Stimulated activated memory B cell treated with anti-CD40 and anti-IgM and Interleukin-4, amounts not matched to agents 10 μg/mL and 1 μg/mL and 100 μg/mL, for 72 hours (primary cell): ENCODE results near the gene CAMK1.

ENCODE experiments used
- ATAC-seq: fragments of 150-1000 bp; cut with Tn5 transposase; 2 replicates; pipeline ENCODE4 v1.10.0; 2021
- H3K27ac Mint-ChIP-seq: one replicate; pipeline ENCODE4 v1.8.0; 2022; ENCODE audit warnings: mild to moderate bottlenecking, mixed read lengths
- H3K27me3 Mint-ChIP-seq: one replicate; pipeline ENCODE4 v1.8.0; 2022; ENCODE audit warnings: mixed read lengths
- H3K36me3 Mint-ChIP-seq: one replicate; pipeline ENCODE4 v1.8.0; 2022; ENCODE audit warnings: mixed read lengths
- H3K4me1 Mint-ChIP-seq: one replicate; pipeline ENCODE4 v1.8.0; 2022; ENCODE audit warnings: mixed read lengths
- H3K4me3 Mint-ChIP-seq: one replicate; pipeline ENCODE4 v1.8.0; 2022; ENCODE audit warnings: mild to moderate bottlenecking, moderate library complexity, mixed read lengths
- H3K9me3 Mint-ChIP-seq: one replicate; pipeline ENCODE4 v1.8.0; 2022; ENCODE audit warnings: mixed read lengths

Gene CAMK1

DNA sequence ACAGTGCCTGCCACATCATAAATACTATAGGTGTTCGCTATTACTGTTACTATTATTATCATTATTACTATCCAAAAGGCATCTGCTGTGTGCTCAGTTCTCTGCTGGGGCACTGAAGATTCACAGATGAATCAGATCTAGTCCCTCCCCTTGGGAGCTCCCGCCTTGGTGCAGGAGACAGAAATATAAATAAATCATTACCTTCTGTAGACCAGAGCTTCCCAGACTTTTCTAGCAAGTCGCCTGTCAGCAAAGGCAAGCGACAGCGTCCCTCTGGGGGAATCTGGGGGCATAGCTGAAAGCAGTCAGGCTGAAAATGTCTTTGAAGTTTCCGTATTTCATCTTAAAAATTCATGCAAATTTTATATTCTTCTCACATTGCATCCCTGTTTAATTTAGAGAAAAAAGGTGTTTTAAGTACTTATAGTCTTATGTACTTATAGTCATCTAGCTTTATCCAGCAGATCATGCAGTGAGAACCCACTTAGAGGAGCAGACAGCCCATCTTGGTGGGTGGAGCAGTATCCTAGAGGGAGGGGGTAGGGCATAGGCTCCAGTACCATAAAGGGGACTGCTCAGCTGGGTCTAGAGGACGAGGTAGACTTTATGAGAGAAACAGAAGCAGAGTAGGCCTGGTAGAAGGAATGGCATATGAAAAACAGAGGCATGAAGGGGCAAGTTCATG is 48.6 kb downstream of the CAMK1 start:
- no peaks in the 10 kb centered on the region for H3K27me3 Mint-ChIP-seq
- H3K9me3 Mint-ChIP-seq: no peaks in the 10 kb centered on the region
- H3K27ac Mint-ChIP-seq: peak overlapping the region; percentile 17
- no peaks in the 10 kb centered on the region for H3K36me3 Mint-ChIP-seq
- peaks cover 8% of the 10 kb centered on the region for H3K4me1 Mint-ChIP-seq
- H3K4me3 Mint-ChIP-seq: no peak overlapping the region
- peak; percentile 36 for ATAC-seq

DNA sequence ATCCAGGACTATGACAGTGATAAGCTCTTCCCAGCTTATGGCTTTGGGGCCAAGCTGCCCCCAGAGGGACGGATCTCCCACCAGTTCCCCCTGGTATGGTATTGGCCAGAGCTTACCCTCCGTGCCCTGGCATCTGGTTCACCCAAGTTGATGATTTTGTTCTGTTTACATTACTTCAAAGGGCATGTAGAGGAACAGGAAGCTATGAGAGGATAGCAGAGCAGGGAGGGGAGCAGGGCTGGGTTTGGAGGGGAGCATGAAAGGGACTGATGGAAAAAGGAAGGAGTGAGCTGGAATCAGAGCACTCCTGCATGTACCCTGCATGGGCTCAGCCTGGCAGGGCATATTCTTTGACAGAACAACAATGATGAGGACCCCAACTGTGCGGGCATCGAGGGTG is 51.6 kb downstream of the CAMK1 start:
- Mint-ChIP-seq H3K27ac (no peak overlapping the region), H3K4me3 (no peak overlapping the region), H3K4me1 (peaks cover 8% of the 10 kb centered on the region), H3K9me3 (no peaks in the 10 kb centered on the region), H3K27me3 (no peaks in the 10 kb centered on the region), H3K36me3 (no peaks in the 10 kb centered on the region)
- no peak for ATAC-seq

DNA sequence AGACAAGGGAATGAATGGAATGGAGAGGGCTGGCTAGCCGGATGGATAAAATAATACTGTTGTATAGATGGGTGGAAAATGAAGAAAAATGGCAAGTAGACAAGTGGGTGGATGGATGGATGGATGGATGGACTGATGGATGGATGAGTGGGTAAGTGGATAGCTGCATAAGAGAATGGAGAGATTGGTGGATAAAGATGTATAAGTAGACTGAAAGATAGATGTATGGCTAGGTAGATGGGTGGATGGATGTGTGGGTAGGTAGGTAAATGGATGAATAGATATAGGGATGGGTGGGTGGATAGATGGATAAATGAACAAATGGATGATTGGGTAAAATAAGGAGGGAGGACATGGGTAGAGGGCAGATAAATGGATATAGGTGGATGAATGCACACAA is 52.2 kb downstream of the CAMK1 start:
- H3K9me3 Mint-ChIP-seq: no peaks in the 10 kb centered on the region
- H3K4me3 Mint-ChIP-seq: no peak overlapping the region
- H3K4me1 Mint-ChIP-seq: peaks cover 8% of the 10 kb centered on the region
- no peaks in the 10 kb centered on the region for H3K36me3 Mint-ChIP-seq
- no peak overlapping the region for H3K27ac Mint-ChIP-seq
- H3K27me3 Mint-ChIP-seq: no peaks in the 10 kb centered on the region
- no peak for ATAC-seq

DNA sequence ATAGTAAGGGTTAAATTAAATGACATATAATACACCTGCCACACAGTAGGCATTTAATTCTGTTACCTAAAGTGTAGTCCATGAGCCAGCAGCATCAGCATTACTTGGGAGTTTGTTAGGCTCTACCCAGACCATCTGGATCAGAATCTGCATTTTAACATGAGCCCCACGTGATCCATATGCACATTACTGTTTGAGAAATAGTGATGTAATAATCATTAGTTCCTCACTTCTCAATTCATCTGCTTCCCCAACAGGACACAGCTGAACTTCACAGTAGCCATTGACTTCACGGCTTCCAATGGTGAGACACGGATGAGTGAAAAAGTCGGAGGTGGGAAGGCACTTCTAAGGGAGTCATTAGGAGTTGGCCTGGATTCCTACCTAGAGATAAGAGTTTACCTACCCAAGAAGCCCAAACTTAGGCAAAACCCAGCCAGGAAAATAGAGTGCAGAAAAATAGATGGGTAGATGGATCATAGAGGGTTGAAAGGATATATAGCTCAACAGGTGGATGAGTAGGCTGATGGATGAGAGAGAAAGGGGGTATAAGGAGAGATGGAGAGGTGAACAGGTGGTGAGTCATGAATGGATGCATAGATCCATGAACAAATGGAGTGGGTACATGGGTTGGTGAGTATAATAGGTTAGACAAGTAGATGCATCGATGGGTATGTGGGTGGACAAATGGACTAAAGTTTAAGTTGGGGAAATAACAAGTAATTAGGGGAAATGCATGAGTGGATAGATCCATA is 52.8 kb downstream of the CAMK1 start:
- no peak overlapping the region for H3K4me3 Mint-ChIP-seq
- no peaks in the 10 kb centered on the region for H3K27me3 Mint-ChIP-seq
- H3K9me3 Mint-ChIP-seq: no peaks in the 10 kb centered on the region
- ATAC-seq: no peak
- H3K4me1 Mint-ChIP-seq: peaks cover 8% of the 10 kb centered on the region
- H3K36me3 Mint-ChIP-seq: no peaks in the 10 kb centered on the region
- no peak overlapping the region for H3K27ac Mint-ChIP-seq

DNA sequence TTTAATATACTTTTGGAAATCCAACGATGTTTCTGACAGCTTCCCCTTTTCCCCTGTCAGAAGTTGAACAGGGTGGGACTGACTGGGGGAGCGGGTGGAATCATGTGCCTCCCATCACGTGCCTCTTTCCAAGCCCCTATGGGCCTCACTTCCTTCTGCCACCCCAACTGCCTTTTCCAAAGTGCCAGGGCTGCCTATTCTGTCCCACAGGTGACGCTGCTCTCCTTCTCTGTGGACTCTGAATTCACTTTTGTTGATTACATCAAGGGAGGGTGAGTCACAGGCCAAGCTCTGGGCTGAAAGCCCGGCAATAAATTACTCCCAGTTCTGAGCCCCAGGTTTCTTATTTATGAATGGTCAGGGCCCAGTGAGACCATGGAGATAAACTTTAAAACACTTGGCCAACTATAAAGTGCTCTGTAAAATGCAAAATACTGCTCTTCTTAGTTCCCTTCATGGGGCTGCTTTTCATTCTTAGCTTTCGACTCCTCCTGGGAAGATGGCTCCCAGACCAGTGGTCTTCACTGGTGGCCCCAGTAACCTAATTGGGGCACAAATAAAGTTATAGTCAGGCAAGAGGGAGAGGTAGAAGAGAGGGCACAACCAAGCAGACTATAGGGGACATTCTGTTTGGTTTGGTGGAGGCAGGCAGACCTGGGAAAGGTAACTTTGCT is 53.8 kb downstream of the CAMK1 start:
- Mint-ChIP-seq H3K4me3 (no peak overlapping the region), H3K27ac (no peak overlapping the region), H3K27me3 (no peaks in the 10 kb centered on the region), H3K36me3 (no peaks in the 10 kb centered on the region), H3K4me1 (no peaks in the 10 kb centered on the region), H3K9me3 (no peaks in the 10 kb centered on the region)
- no peak for ATAC-seq

DNA sequence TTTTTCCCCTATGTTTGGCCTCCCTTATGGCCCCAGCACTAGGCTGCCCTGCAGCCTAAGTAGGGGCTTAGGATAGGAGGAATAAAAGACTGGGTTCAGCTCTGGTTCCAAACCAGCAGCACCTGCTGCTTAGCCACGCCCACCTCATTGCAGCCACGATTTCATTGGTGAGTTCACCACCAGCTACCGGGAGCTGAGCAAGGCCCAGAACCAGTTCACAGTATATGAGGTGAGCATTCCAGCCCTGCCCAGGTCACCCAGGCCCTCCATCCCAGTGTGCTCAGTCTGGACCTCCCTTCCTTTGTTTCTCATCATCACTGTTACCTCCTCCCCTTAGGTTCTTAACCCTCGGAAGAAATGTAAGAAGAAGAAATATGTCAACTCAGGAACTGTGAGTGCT is 54.6 kb downstream of the CAMK1 start:
- ATAC-seq: no peak
- Mint-ChIP-seq H3K4me1 (no peaks in the 10 kb centered on the region), H3K36me3 (no peaks in the 10 kb centered on the region), H3K27ac (no peak overlapping the region), H3K4me3 (no peak overlapping the region), H3K9me3 (no peaks in the 10 kb centered on the region), H3K27me3 (no peaks in the 10 kb centered on the region)

DNA sequence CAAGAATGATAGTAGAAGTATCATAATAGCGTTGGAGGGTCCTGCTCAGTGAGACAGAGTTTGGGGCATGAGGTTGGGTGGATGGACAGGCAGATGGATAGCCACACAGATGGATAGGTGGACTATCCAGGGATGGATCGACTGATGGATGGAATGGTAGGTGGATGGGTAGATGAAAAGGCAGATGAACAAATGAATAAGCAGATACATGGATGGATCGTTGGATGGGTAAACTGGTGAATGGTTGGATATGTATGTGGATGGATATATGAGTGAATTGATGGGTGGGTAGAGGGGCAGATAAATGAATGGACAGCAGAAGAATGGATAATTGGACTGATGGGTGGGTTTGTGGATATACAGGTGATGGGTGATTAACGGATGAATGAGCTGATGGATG is 56.6 kb downstream of the CAMK1 start:
- H3K9me3 Mint-ChIP-seq: no peaks in the 10 kb centered on the region
- no peak overlapping the region for H3K27ac Mint-ChIP-seq
- no peaks in the 10 kb centered on the region for H3K27me3 Mint-ChIP-seq
- H3K4me1 Mint-ChIP-seq: no peaks in the 10 kb centered on the region
- no peak for ATAC-seq
- no peak overlapping the region for H3K4me3 Mint-ChIP-seq
- no peaks in the 10 kb centered on the region for H3K36me3 Mint-ChIP-seq

DNA sequence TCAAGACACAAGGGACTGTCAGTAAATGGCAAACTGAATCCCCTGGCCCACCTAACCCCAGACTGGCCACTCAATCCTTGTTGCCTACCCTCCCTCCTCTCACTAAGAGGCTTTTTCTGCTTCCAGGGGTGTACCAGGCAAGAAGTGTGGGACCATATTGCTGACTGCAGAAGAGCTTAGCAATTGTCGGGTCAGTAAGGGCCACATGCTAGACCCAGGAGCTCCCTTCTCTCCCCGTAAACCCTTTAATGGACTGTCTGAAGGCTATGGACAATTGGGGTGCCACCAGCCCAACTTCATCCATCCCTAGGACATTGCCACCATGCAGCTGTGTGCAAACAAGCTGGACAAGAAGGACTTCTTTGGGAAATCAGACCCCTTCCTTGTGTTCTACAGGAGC is 57.3 kb downstream of the CAMK1 start:
- ATAC-seq: no peak
- no peaks in the 10 kb centered on the region for H3K4me1 Mint-ChIP-seq
- no peak overlapping the region for H3K27ac Mint-ChIP-seq
- no peak overlapping the region for H3K4me3 Mint-ChIP-seq
- no peaks in the 10 kb centered on the region for H3K27me3 Mint-ChIP-seq
- no peaks in the 10 kb centered on the region for H3K9me3 Mint-ChIP-seq
- H3K36me3 Mint-ChIP-seq: no peaks in the 10 kb centered on the region

DNA sequence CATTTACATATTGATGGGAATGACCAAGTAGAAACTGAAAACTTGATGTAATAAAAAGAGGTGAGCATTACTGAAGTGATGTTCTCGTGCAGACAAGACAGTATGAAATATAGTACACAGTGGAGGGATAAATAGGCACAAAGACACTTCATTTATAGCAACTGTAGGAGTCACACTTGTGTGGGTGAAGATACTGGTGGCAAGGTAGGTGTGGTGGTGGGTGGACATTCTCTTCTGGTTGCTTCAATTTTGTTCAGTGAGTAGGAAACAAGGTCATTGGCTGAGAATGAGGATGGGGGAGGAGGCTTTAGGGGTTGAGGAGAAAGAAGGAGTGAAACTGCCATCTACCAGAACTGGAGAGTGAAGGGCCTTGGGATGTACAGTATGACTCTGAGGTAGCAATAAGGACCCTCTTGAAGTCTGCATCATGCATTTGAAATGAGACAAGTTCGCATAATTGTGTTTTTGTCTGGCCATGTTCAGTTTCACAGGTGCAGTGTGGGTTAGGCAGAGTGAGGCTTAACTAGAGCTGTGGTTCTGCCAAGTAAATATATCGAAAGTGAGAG is 59.5 kb downstream of the CAMK1 start:
- Mint-ChIP-seq H3K36me3 (peaks cover 15% of the 10 kb centered on the region), H3K4me1 (peaks cover 1% of the 10 kb centered on the region), H3K4me3 (no peak overlapping the region), H3K9me3 (no peaks in the 10 kb centered on the region), H3K27ac (no peak overlapping the region), H3K27me3 (peaks cover 10% of the 10 kb centered on the region)
- ATAC-seq: no peak
